Trophoblast cell (in vitro differentiated cells and primary cell): ENCODE results near the gene PTH2.

Experiments used
- DNase-seq, 2 donors: peaks; one replicate each; pipeline ENCODE4 v3.0.0-alpha.2; 2016
- H2AFZ ChIP-seq: 2 replicates; pipeline ENCODE4 v1.6.1; 2013; ENCODE audit warnings: low read length, moderate library complexity, mild to moderate bottlenecking; ENCODE audit not compliant: insufficient read depth, poor library complexity
- H2AK5ac ChIP-seq: 2 replicates; pipeline ENCODE4 v1.6.1; 2013; ENCODE audit warnings: mild to moderate bottlenecking, low read length
- H2BK120ac ChIP-seq: 2 replicates; pipeline ENCODE4 v1.6.1; 2013; ENCODE audit warnings: low read length, mild to moderate bottlenecking, moderate library complexity; ENCODE audit not compliant: insufficient read depth, poor library complexity
- H2BK12ac ChIP-seq: 2 replicates; pipeline ENCODE4 v1.6.1; 2013; ENCODE audit warnings: mild to moderate bottlenecking, low read length, moderate library complexity
- H2BK5ac ChIP-seq: 2 replicates; pipeline ENCODE4 v1.6.1; 2013; ENCODE audit warnings: low read length, low read depth, moderate library complexity, mild to moderate bottlenecking; ENCODE audit not compliant: poor library complexity
- H3K14ac ChIP-seq: 2 replicates; pipeline ENCODE4 v1.6.1; 2013; ENCODE audit warnings: mild to moderate bottlenecking, low read length
- H3K18ac ChIP-seq: 2 replicates; pipeline ENCODE4 v1.6.1; 2013; ENCODE audit warnings: mild to moderate bottlenecking, low read length
- H3K23ac ChIP-seq: 2 replicates; pipeline ENCODE4 v1.6.1; 2013; ENCODE audit warnings: low read length
- H3K27ac ChIP-seq: 2 replicates; pipeline ENCODE4 v1.5.1; 2013; ENCODE audit warnings: low read depth, mild to moderate bottlenecking, inconsistent platforms, low read length, moderate library complexity
- H3K27me3 ChIP-seq: 2 replicates; pipeline ENCODE4 v1.6.1; 2013; ENCODE audit warnings: inconsistent platforms, mild to moderate bottlenecking, low read length, moderate library complexity; ENCODE audit not compliant: insufficient read depth
- H3K36me3 ChIP-seq, 2 experiments: 1 replicate in 1 of 2; 2 replicates in 1 of 2; pipeline ENCODE4 v1.6.1; 2013; ENCODE audit warnings: low read length in 2 of 2, mild to moderate bottlenecking in 2 of 2, moderate library complexity in 1 of 2; ENCODE audit not compliant: insufficient read depth in 2 of 2, control insufficient read depth in 1 of 2
- H3K4ac ChIP-seq: 2 replicates; pipeline ENCODE4 v1.6.1; 2013; ENCODE audit warnings: low read depth, mild to moderate bottlenecking, low read length, moderate library complexity
- H3K4me1 ChIP-seq, 2 experiments: 1 replicate in 1 of 2; 2 replicates in 1 of 2; pipeline ENCODE4 v1.6.1; 2013; ENCODE audit warnings: low read length in 2 of 2, mild to moderate bottlenecking in 2 of 2, moderate library complexity in 1 of 2; ENCODE audit not compliant: insufficient read depth in 2 of 2, control insufficient read depth in 1 of 2
- H3K4me2 ChIP-seq: 2 replicates; pipeline ENCODE4 v1.6.1; 2013; ENCODE audit warnings: inconsistent platforms, mild to moderate bottlenecking, low read length, moderate library complexity
- H3K4me3 ChIP-seq: 2 replicates; pipeline ENCODE4 v1.5.1; 2013; ENCODE audit warnings: mild to moderate bottlenecking, low read depth, low read length, inconsistent platforms
- H3K79me1 ChIP-seq: one replicate; pipeline ENCODE4 v1.6.1; 2013; ENCODE audit warnings: low read length
- H3K79me2 ChIP-seq: 2 replicates; pipeline ENCODE4 v1.6.1; 2013; ENCODE audit warnings: low read length, mild to moderate bottlenecking; ENCODE audit not compliant: control insufficient read depth, insufficient read depth, poor library complexity
- H3K9ac ChIP-seq: 2 replicates; pipeline ENCODE4 v1.6.1; 2013; ENCODE audit warnings: mild to moderate bottlenecking, low read length
- H3K9me3 ChIP-seq: 2 replicates; pipeline ENCODE4 v1.6.1; 2013; ENCODE audit warnings: low read depth, mild to moderate bottlenecking, control low read depth, inconsistent platforms, low read length; ENCODE audit not compliant: insufficient read depth
- H4K12ac ChIP-seq: 2 replicates; pipeline ENCODE4 v1.6.1; 2013; ENCODE audit warnings: low read depth, mild to moderate bottlenecking, low read length, moderate library complexity
- H4K8ac ChIP-seq: 2 replicates; pipeline ENCODE4 v1.6.1; 2013; ENCODE audit warnings: low read depth, mild to moderate bottlenecking, low read length, moderate library complexity
- H4K91ac ChIP-seq: one replicate; pipeline ENCODE4 v1.6.1; 2013; ENCODE audit warnings: low read depth, mild to moderate bottlenecking, low read length, moderate library complexity
- WGBS: extraction: QIAGEN DNeasy Blood & Tissue Kit; methylation state at CpG from one replicate; pipeline ENCODE4 v1.1.7; 2013; ENCODE audit warnings: missing lambda C conversion rate; ENCODE audit not compliant: insufficient read length, insufficient coverage; ENCODE audit errors: extremely low coverage; 5-methylcytosine and 5-hydroxymethylcytosine counted together

The PTH2 gene

GRCh38 chr19:49407482-49408015, 15.7 kb downstream of the PTH2 start:
- H3K36me3 ChIP-seq: no peaks in the 10 kb centered on the region
- H3K4me3 ChIP-seq: no peak overlapping the region
- H3K27me3 ChIP-seq: no peaks in the 10 kb centered on the region
- DNase-seq: no peak
- H4K12ac ChIP-seq: no peak overlapping the region
- no peak overlapping the region for H3K14ac ChIP-seq
- no peak overlapping the region for H4K8ac ChIP-seq
- H4K91ac ChIP-seq: no peak overlapping the region
- no peak overlapping the region for H3K18ac ChIP-seq
- no peak overlapping the region for H2BK12ac ChIP-seq
- H3K4me2 ChIP-seq: no peak overlapping the region
- H3K4ac ChIP-seq: no peak overlapping the region
- no peak overlapping the region for H3K23ac ChIP-seq
- no peaks in the 10 kb centered on the region for H3K79me2 ChIP-seq
- no peak overlapping the region for H2BK5ac ChIP-seq
- H3K79me1 ChIP-seq: no peaks in the 10 kb centered on the region
- peaks cover 4 to 8% of the 10 kb centered on the region in 2 experiments for H3K4me1 ChIP-seq
- H3K27ac ChIP-seq: no peak overlapping the region
- no peak overlapping the region for H2BK120ac ChIP-seq
- peaks cover 3% of the 10 kb centered on the region for H3K9me3 ChIP-seq
- no peak overlapping the region for H2AFZ ChIP-seq
- no peak overlapping the region for H2AK5ac ChIP-seq
- no peak overlapping the region for H3K9ac ChIP-seq
- WGBS: no CpG with 5 or more reads among the region's 16 CpGs

DNA sequence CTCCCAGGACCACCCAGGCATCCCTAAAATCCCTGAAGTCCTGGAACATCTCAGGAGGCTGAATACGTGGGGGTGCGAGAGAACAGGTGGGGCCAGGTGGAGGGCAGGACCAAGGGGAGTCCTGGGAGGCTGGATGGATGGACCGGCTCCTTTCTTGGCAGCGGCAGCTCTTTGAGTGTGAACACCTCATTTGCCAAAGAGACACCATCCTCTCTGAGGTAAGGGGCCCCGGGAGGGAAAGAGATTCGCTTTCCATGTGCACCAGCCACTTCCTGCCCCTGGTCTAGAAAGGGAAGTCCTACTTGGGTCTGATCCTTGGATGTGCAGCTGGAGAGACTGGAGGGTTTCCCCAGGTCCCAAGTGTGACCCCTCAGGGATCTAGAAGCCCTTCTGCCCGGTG, 16.2 kb downstream of the PTH2 start:
- Histone ChIP-seq H2BK12ac (no peak overlapping the region), H3K79me2 (no peaks in the 10 kb centered on the region), H3K23ac (no peak overlapping the region), H3K27me3 (no peaks in the 10 kb centered on the region), H4K8ac (no peak overlapping the region), H4K12ac (no peak overlapping the region), H3K18ac (no peak overlapping the region), H2AFZ (no peak overlapping the region), H2BK120ac (no peak overlapping the region), H3K27ac (no peak overlapping the region), H3K4me2 (no peak overlapping the region), H2AK5ac (no peak overlapping the region), H3K14ac (no peak overlapping the region), H2BK5ac (no peak overlapping the region), H3K79me1 (no peaks in the 10 kb centered on the region), H3K4ac (no peak overlapping the region), H4K91ac (no peak overlapping the region), H3K9ac (no peak overlapping the region), H3K4me3 (no peak overlapping the region), H3K9me3 (peaks cover 3% of the 10 kb centered on the region), H3K4me1 (peaks cover 4 to 8% of the 10 kb centered on the region in 2 experiments), H3K36me3 (no peaks in the 10 kb centered on the region)
- no peak for DNase-seq
- no CpG with 5 or more reads among the region's 7 CpGs for WGBS

- Histone ChIP-seq H3K9me3 (peaks cover 3% of the 10 kb centered on the region), H3K27ac (no peak overlapping the region), H3K4me3 (no peak overlapping the region), H4K12ac (no peak overlapping the region), H3K27me3 (no peaks in the 10 kb centered on the region), H3K18ac (no peak overlapping the region), H3K79me2 (no peaks in the 10 kb centered on the region), H3K23ac (no peak overlapping the region), H3K9ac (no peak overlapping the region), H3K36me3 (no peaks in the 10 kb centered on the region), H2BK5ac (no peak overlapping the region), H3K4me2 (no peak overlapping the region), H2AFZ (no peak overlapping the region), H2BK120ac (no peak overlapping the region), H2BK12ac (no peak overlapping the region), H4K8ac (no peak overlapping the region), H3K14ac (no peak overlapping the region), H3K79me1 (no peaks in the 10 kb centered on the region), H3K4ac (no peak overlapping the region), H3K4me1 (peaks cover 4 to 8% of the 10 kb centered on the region in 2 experiments), H4K91ac (no peak overlapping the region), H2AK5ac (no peak overlapping the region)
- WGBS: no CpG with 5 or more reads among the region's 7 CpGs
- no peak for DNase-seq
These were observed 19.6 kb downstream of the PTH2 start for GRCh38 chr19:49403404-49404187.

- H3K4ac ChIP-seq: no peak overlapping the region
- H2BK12ac ChIP-seq: no peak overlapping the region
- no peak overlapping the region for H2BK120ac ChIP-seq
- H3K27me3 ChIP-seq: no peaks in the 10 kb centered on the region
- no peak overlapping the region for H4K12ac ChIP-seq
- H3K9me3 ChIP-seq: peaks cover 3% of the 10 kb centered on the region
- H3K14ac ChIP-seq: no peak overlapping the region
- H4K91ac ChIP-seq: no peak overlapping the region
- H2AK5ac ChIP-seq: no peak overlapping the region
- no peak overlapping the region for H3K4me3 ChIP-seq
- no peak overlapping the region for H2AFZ ChIP-seq
- peak; percentile 16 to 37 for DNase-seq
- no CpG with 5 or more reads among the region's 6 CpGs for WGBS
- no peak overlapping the region for H3K18ac ChIP-seq
- H2BK5ac ChIP-seq: no peak overlapping the region
- no peaks in the 10 kb centered on the region for H3K79me1 ChIP-seq
- H3K9ac ChIP-seq: no peak overlapping the region
- no peak overlapping the region for H3K4me2 ChIP-seq
- no peak overlapping the region for H4K8ac ChIP-seq
- H3K79me2 ChIP-seq: no peaks in the 10 kb centered on the region
- H3K23ac ChIP-seq: no peak overlapping the region
- no peak overlapping the region for H3K27ac ChIP-seq
- H3K4me1 ChIP-seq: peaks cover 4 to 8% of the 10 kb centered on the region in 2 experiments
- H3K36me3 ChIP-seq: no peaks in the 10 kb centered on the region
These were observed 23.2 kb downstream of the PTH2 start for GRCh38 chr19:49400029-49400428.
